AG08395 (cell line): ENCODE data around the gene NOXA1.
"Not testable (repeated sequence)": the region's sequence is repeated elsewhere in the genome, so short reads cannot be mapped to it uniquely, and the experiment has no call there.

Experiments
- DNase-seq: peaks from one replicate; pipeline ENCODE4 v3.0.0; 2012; ENCODE audit warnings: mixed read lengths, low spot score

Gene NOXA1

GRCh38 chr9:137439158-137439714 lies 16.0 kb downstream of the NOXA1 start:
- no peak for DNase-seq

GRCh38 chr9:137441289-137441934 lies 18.2 kb downstream of the NOXA1 start, which contains the start of gene ENTPD8:
TSS of gene ENTPD8 (minus strand) at chr9:137441357. CDS start at chr9:137438285, 3,072 bp downstream.
- no peak for DNase-seq

- DNase-seq = no peak
Measured at GRCh38 chr9:137441935-137442321, 18.7 kb downstream of the NOXA1 start.

- DNase-seq = no peak
Measured at GRCh38 chr9:137444106-137444790, 21.1 kb downstream of the NOXA1 start.

GRCh38 chr9:137445275-137445807 lies 22.1 kb downstream of the NOXA1 start:
- DNase-seq = peak; percentile 84

- DNase-seq = peak; percentile 16
Measured at GRCh38 chr9:137445930-137446431, 22.8 kb downstream of the NOXA1 start.

GRCh38 chr9:137446851-137447471 lies 23.8 kb downstream of the NOXA1 start:
- DNase-seq = peak; percentile 35

- DNase-seq = no peak
Measured at GRCh38 chr9:137447722-137448601, 24.8 kb downstream of the NOXA1 start.

- no peak for DNase-seq
Measured at GRCh38 chr9:137448602-137448962, 25.4 kb downstream of the NOXA1 start.

GRCh38 chr9:137449081-137449844 lies 26.1 kb downstream of the NOXA1 start:
- no peak for DNase-seq

- DNase-seq = no peak
Measured at GRCh38 chr9:137449931-137450538, 26.8 kb downstream of the NOXA1 start.

- DNase-seq = not testable (repeated sequence)
Measured at GRCh38 chr9:137450539-137451222, 27.5 kb downstream of the NOXA1 start.

- DNase-seq = not testable (repeated sequence)
Measured at GRCh38 chr9:137451264-137452005, 28.2 kb downstream of the NOXA1 start.

- DNase-seq = no peak
Measured at GRCh38 chr9:137452006-137452760, 29.0 kb downstream of the NOXA1 start.

- DNase-seq = no peak
Measured at GRCh38 chr9:137452761-137453642, 29.8 kb downstream of the NOXA1 start.

GRCh38 chr9:137453643-137454081 lies 30.5 kb downstream of the NOXA1 start:
- DNase-seq = peak; percentile 79

- DNase-seq = peak; percentile 25
Measured at GRCh38 chr9:137454145-137454596, 31.0 kb downstream of the NOXA1 start.
